B cell (primary cell): ENCODE data around the gene LRRC43.

Experiments used
- CTCF ChIP-seq: fragments of 200-600 bp; IDR thresholded peaks from one replicate; pipeline ENCODE4 v1.8.0; 2022; ENCODE audit warnings: antibody characterized with exemption, mild to moderate bottlenecking
- EZH2 ChIP-seq: IDR thresholded peaks from 2 replicates; pipeline ENCODE4 v1.6.1; 2012; ENCODE audit warnings: borderline replicate concordance, low read depth, mild to moderate bottlenecking, moderate library complexity, low read length; ENCODE audit not compliant: insufficient read depth, poor library complexity, severe bottlenecking

GRCh38 chr12:122133192-122133950 lies 49.6 kb upstream of the LRRC43 start:
- TF ChIP-seq CTCF (no peak), EZH2 (no peak)
